Fibroblast of lung (primary cell): Measurements from ENCODE around the gene SH3PXD2A.

Experiments used
- CTCF ChIP-seq, 2 donors: IDR thresholded peaks in 1 of 2; conservative IDR thresholded peaks in 1 of 2; 1 replicate in 1 of 2; 2 replicates in 1 of 2; pipeline ENCODE4 v1.5.1; 2011 to 2012; ENCODE audit warnings: low read length in 2 of 2, control low read depth in 1 of 2, inconsistent platforms in 1 of 2, low read depth in 1 of 2, mild to moderate bottlenecking in 1 of 2
- EZH2 ChIP-seq: IDR thresholded peaks from 2 replicates; pipeline ENCODE4 v1.5.1; 2012; ENCODE audit warnings: low read length, control low read depth, mild to moderate bottlenecking; ENCODE audit errors: missing control alignments

GRCh38 chr10:103828587-103829197 is 26.7 kb downstream of the SH3PXD2A start:
- TF ChIP-seq CTCF (conservative IDR thresholded peaks at IDR 0.05 in 1 of 2, IDR thresholded peaks at IDR 0.05 in 1 of 2; ENCODE audit: low read depth in 1 of 2, low read length in 2 of 2) (no peak), EZH2 (no peak)
